Measurements from ENCODE around the gene PLOD2.

DNA sequence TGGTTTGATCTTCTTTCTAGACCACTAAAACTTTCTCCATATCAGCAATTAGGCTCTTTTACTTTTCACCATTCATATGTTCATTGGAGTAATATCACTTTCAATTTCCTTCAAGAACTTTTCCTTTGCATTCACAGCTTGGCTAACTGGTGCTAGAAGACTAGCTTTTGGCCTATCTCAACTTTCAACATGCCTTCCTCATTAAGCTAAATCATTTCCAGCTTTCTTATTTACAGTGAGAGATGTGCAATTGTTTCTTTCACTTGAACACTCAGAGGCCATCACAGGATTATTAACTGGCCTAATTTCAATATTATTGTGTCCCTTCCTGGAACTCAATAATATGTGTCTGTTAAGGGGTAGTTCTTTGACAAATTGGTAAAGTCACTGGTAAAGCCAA lies 42.8 kb upstream of the PLOD2 start:
- TF ChIP-seq, protein P1, sequence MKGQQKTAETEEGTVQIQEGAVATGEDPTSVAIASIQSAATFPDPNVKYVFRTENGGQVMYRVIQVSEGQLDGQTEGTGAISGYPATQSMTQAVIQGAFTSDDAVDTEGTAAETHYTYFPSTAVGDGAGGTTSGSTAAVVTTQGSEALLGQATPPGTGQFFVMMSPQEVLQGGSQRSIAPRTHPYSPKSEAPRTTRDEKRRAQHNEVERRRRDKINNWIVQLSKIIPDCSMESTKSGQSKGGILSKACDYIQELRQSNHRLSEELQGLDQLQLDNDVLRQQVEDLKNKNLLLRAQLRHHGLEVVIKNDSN (IDR thresholded peaks at IDR 0.05) = no peak
- TF ChIP-seq FOXM1 (IDR thresholded peaks at IDR 0.05; ENCODE audit: borderline replicate concordance, low read depth) = no peak
- TF ChIP-seq TCF12 (IDR thresholded peaks at IDR 0.05; ENCODE audit: low read depth) = no peak
- TF ChIP-seq CEBPB (IDR thresholded peaks at IDR 0.05) = no peak
- no peak for TF ChIP-seq RAD21 (IDR thresholded peaks at IDR 0.05; ENCODE audit: low read depth)
- TF ChIP-seq, protein P2, sequence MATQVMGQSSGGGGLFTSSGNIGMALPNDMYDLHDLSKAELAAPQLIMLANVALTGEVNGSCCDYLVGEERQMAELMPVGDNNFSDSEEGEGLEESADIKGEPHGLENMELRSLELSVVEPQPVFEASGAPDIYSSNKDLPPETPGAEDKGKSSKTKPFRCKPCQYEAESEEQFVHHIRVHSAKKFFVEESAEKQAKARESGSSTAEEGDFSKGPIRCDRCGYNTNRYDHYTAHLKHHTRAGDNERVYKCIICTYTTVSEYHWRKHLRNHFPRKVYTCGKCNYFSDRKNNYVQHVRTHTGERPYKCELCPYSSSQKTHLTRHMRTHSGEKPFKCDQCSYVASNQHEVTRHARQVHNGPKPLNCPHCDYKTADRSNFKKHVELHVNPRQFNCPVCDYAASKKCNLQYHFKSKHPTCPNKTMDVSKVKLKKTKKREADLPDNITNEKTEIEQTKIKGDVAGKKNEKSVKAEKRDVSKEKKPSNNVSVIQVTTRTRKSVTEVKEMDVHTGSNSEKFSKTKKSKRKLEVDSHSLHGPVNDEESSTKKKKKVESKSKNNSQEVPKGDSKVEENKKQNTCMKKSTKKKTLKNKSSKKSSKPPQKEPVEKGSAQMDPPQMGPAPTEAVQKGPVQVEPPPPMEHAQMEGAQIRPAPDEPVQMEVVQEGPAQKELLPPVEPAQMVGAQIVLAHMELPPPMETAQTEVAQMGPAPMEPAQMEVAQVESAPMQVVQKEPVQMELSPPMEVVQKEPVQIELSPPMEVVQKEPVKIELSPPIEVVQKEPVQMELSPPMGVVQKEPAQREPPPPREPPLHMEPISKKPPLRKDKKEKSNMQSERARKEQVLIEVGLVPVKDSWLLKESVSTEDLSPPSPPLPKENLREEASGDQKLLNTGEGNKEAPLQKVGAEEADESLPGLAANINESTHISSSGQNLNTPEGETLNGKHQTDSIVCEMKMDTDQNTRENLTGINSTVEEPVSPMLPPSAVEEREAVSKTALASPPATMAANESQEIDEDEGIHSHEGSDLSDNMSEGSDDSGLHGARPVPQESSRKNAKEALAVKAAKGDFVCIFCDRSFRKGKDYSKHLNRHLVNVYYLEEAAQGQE (IDR thresholded peaks at IDR 0.05; ENCODE audit: low read depth) = no peak
- TF ChIP-seq EP300 (IDR thresholded peaks at IDR 0.05; ENCODE audit: borderline replicate concordance) = no peak
- no peak for TF ChIP-seq EGR1 (IDR thresholded peaks at IDR 0.05)
- no peak for TF ChIP-seq TAF1 (IDR thresholded peaks at IDR 0.05; ENCODE audit: low read depth)
- TF ChIP-seq MAX (IDR thresholded peaks at IDR 0.05) = no peak
- no peak for TF ChIP-seq NFIC (IDR thresholded peaks at IDR 0.05)
- TF ChIP-seq CREB1 (IDR thresholded peaks at IDR 0.05; ENCODE audit: low read depth) = no peak
- no peak for TF ChIP-seq ZBTB7A (IDR thresholded peaks at IDR 0.05; ENCODE audit: low read depth)
